ENCODE results near the gene RFTN1. TPM values are rescaled to one million over a fixed set of nuclear protein-coding genes. Genes with fewer than 3 reads are reported as not detected.

Gene RFTN1
- total RNA-seq, 1 donor from 2014 or later: 0.96 TPM

DNA sequence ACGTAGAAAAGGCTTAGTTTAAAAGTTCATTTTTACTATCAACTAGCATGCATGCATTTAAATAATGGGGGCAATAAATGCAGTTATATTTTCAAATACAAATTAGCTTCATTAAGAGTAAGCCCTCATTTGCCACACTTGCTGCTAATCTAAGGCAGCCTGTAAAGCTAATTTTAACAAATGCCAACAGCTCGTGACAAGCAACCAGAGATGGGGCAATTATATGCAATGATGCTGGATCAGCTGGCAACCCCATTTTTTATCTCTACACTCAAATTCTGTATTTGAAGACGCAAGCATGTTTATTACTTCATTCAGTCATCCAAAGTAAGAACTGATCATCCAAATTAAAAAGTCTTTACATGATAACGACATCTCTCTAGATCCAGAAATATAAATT is 12.1 kb downstream of the RFTN1 start:
- no peak for DNase-seq (ENCODE audit: low spot score, unreplicated experiment)
- Mint-ChIP-seq H3K4me1 (ENCODE audit: low read depth) (no peaks in the 10 kb centered on the region), H3K9me3 (ENCODE audit: low read depth) (no peaks in the 10 kb centered on the region), H3K4me3 (ENCODE audit: low read depth) (no peak overlapping the region), H3K36me3 (ENCODE audit: insufficient read depth) (no peaks in the 10 kb centered on the region), H3K27ac (no peak overlapping the region), H3K27me3 (peaks cover 28% of the 10 kb centered on the region)
- TF ChIP-seq, protein P1, sequence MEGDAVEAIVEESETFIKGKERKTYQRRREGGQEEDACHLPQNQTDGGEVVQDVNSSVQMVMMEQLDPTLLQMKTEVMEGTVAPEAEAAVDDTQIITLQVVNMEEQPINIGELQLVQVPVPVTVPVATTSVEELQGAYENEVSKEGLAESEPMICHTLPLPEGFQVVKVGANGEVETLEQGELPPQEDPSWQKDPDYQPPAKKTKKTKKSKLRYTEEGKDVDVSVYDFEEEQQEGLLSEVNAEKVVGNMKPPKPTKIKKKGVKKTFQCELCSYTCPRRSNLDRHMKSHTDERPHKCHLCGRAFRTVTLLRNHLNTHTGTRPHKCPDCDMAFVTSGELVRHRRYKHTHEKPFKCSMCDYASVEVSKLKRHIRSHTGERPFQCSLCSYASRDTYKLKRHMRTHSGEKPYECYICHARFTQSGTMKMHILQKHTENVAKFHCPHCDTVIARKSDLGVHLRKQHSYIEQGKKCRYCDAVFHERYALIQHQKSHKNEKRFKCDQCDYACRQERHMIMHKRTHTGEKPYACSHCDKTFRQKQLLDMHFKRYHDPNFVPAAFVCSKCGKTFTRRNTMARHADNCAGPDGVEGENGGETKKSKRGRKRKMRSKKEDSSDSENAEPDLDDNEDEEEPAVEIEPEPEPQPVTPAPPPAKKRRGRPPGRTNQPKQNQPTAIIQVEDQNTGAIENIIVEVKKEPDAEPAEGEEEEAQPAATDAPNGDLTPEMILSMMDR (IDR thresholded peaks at IDR 0.05; ENCODE audit: unreplicated experiment): no peak

DNA sequence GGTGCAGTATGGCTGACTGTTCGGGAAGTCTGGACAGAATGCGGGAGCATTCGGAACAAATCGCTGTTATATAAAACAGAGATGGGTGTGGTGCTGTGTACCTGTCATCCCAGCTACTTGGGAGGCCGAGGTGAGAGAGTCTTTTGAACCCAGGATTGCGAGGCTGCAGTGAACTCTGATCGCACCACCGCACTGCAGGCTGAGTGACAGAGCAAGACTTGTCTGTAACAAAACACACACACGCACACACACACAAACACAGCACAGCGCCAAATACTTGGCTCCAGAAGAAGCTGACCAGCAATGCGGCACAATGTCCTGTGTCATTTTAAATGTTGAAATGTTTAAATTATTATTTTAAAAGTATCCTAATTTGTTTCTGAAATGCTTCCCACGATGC is 12.6 kb downstream of the RFTN1 start:
- Mint-ChIP-seq H3K36me3 (ENCODE audit: insufficient read depth) (no peaks in the 10 kb centered on the region), H3K4me3 (ENCODE audit: low read depth) (no peak overlapping the region), H3K27ac (no peak overlapping the region), H3K4me1 (ENCODE audit: low read depth) (no peaks in the 10 kb centered on the region), H3K27me3 (peaks cover 32% of the 10 kb centered on the region), H3K9me3 (ENCODE audit: low read depth) (no peaks in the 10 kb centered on the region)
- TF ChIP-seq, protein P1 (IDR thresholded peaks at IDR 0.05; ENCODE audit: unreplicated experiment): no peak
- DNase-seq (ENCODE audit: low spot score, unreplicated experiment): no peak

DNA sequence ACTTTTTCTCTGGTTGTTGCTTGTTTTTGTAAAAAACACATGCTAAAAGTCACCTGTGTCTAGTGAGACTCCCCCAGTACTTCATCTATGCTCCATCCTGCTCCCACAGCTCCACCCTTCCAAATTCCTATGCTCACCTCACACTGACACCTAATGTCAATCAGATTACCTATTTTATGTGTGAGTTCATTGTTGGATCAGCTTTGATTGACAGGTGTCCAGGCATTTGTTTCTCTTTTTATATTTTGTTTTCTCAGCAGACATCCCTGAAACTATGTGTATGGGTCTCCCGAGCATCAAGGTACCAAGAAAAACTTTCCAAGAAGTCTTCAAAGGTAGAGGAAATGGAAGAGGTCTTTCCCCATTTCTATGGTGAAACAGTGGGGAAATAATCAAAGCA is 13.4 kb downstream of the RFTN1 start:
- Mint-ChIP-seq H3K4me3 (ENCODE audit: low read depth) (no peak overlapping the region), H3K9me3 (ENCODE audit: low read depth) (no peaks in the 10 kb centered on the region), H3K27me3 (peaks cover 34% of the 10 kb centered on the region), H3K27ac (no peak overlapping the region), H3K36me3 (ENCODE audit: insufficient read depth) (no peaks in the 10 kb centered on the region), H3K4me1 (ENCODE audit: low read depth) (no peaks in the 10 kb centered on the region)
- no peak for DNase-seq (ENCODE audit: low spot score, unreplicated experiment)
- TF ChIP-seq, protein P1 (IDR thresholded peaks at IDR 0.05; ENCODE audit: unreplicated experiment): no peak

DNA sequence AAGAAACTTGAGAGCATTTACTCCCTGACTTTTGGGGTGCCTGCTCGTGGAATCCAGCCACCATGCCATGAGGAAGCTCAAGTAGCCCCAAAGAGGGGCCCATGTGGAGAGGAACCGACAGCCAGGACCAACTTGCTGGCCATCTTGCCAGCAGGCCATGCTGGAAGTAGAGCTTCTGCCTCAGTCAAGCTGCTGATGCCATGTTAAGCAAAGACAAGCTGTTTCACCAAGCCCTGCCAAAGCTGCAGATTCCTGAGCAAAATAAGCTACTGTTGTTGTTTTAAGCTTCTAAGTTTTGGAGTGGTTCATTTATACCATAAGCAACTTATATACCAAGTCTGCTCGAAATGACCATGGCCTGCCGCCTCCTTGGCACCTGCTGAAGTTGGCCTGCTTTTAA is 14.1 kb downstream of the RFTN1 start:
- no peak for DNase-seq (ENCODE audit: low spot score, unreplicated experiment)
- H3K27me3 Mint-ChIP-seq: peaks cover 33% of the 10 kb centered on the region
- H3K36me3 Mint-ChIP-seq (ENCODE audit: insufficient read depth): no peaks in the 10 kb centered on the region
- H3K4me1 Mint-ChIP-seq (ENCODE audit: low read depth): no peaks in the 10 kb centered on the region
- TF ChIP-seq, protein P1 (IDR thresholded peaks at IDR 0.05; ENCODE audit: unreplicated experiment): no peak
- H3K27ac Mint-ChIP-seq: no peak overlapping the region
- no peak overlapping the region for H3K4me3 Mint-ChIP-seq (ENCODE audit: low read depth)
- no peaks in the 10 kb centered on the region for H3K9me3 Mint-ChIP-seq (ENCODE audit: low read depth)

DNA sequence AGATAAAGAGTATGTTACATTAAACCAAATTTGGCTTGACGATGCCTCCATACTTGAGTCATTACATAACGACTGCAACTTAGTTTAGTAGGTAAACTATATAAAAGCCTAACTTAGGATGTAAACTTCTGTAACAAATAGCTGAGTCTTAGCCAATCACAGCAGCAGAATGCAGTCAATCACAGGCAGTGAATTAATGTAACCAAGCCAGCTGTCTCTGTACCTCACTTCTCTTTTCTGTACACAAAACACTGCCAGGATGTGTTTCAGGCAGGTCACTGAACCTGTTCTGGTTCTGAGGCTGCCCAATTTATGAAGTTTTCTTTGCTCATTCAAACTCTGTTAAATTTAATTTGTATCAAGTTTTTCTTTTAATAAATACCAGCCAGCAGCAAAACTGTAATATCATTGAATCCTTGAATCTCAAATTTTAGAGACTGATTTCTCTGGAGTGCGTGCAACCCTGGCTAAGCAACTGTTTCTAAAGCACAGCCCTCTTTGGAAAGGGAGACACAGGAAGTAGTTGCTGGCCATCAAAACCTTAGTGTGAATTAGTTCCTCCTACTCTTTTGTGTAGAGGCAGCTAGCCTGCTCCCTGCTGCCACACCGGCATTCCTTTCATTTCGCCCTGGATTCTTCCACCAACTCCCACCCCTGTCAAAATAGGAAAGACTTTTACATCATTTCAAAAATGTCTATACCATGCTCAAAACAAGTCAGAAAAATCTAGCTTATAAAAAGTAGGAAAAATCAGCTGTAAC is 15.2 kb downstream of the RFTN1 start:
- Mint-ChIP-seq H3K36me3 (ENCODE audit: insufficient read depth) (no peaks in the 10 kb centered on the region), H3K27ac (no peak overlapping the region), H3K4me3 (ENCODE audit: low read depth) (no peak overlapping the region), H3K4me1 (ENCODE audit: low read depth) (no peaks in the 10 kb centered on the region), H3K9me3 (ENCODE audit: low read depth) (no peaks in the 10 kb centered on the region), H3K27me3 (peaks cover 30% of the 10 kb centered on the region)
- TF ChIP-seq, protein P1 (IDR thresholded peaks at IDR 0.05; ENCODE audit: unreplicated experiment): no peak
- DNase-seq (ENCODE audit: low spot score, unreplicated experiment): no peak
